Stimulated activated CD8-positive, alpha-beta memory T cell treated with anti-CD3 and anti-CD28 coated beads, Interleukin-15, amount 100 ng/mL, for 48 hours (primary cell): ENCODE measurements around the gene NADSYN1.

Source experiments
- DNase-seq, 2 donors: peaks; one replicate each; pipeline ENCODE4 v3.0.0-alpha.2; 2020; ENCODE audit warnings: low read depth in 2 of 2

NADSYN1 gene

GRCh38 chr11:71491531-71491930, 38.5 kb downstream of the NADSYN1 start:
- no peak for DNase-seq

- DNase-seq, result no peak
These were observed 38.9 kb downstream of the NADSYN1 start for GRCh38 chr11:71491940-71492339.

- DNase-seq, result no peak
These were observed 42.6 kb downstream of the NADSYN1 start for GRCh38 chr11:71495286-71496230.

- no peak for DNase-seq
These were observed 43.4 kb downstream of the NADSYN1 start for GRCh38 chr11:71496421-71496820.

- no peak for DNase-seq
These were observed 45.1 kb downstream of the NADSYN1 start for GRCh38 chr11:71498091-71498490.

GRCh38 chr11:71499125-71499524, 46.1 kb downstream of the NADSYN1 start:
- DNase-seq, result no peak

- DNase-seq, result no peak
These were observed 46.5 kb downstream of the NADSYN1 start for GRCh38 chr11:71499546-71499945.

GRCh38 chr11:71500601-71501021, 47.6 kb downstream of the NADSYN1 start:
- no peak for DNase-seq

- no peak for DNase-seq
These were observed 48.3 kb downstream of the NADSYN1 start for GRCh38 chr11:71501071-71501985.

- DNase-seq, result no peak
These were observed 49.0 kb downstream of the NADSYN1 start for GRCh38 chr11:71502026-71502425.

GRCh38 chr11:71502871-71503435, 50.0 kb downstream of the NADSYN1 start:
- no peak for DNase-seq

GRCh38 chr11:71504531-71504930, 51.5 kb downstream of the NADSYN1 start:
- no peak for DNase-seq

GRCh38 chr11:71505001-71505400, 52.0 kb downstream of the NADSYN1 start:
- no peak for DNase-seq

GRCh38 chr11:71505781-71506180, 52.8 kb downstream of the NADSYN1 start:
- DNase-seq, result no peak

GRCh38 chr11:71507102-71507501, 54.1 kb downstream of the NADSYN1 start:
- DNase-seq, result no peak

GRCh38 chr11:71518506-71519471, 65.8 kb downstream of the NADSYN1 start:
- no peak for DNase-seq

- no peak for DNase-seq
These were observed 66.5 kb downstream of the NADSYN1 start for GRCh38 chr11:71519546-71519945.

GRCh38 chr11:71525188-71525937, 72.4 kb downstream of the NADSYN1 start:
- no peak for DNase-seq

GRCh38 chr11:71525938-71526495, 73.0 kb downstream of the NADSYN1 start:
- no peak for DNase-seq
